Measurements from ENCODE around the gene CASP7. TPM values are rescaled to one million over a fixed set of nuclear protein-coding genes. Genes with fewer than 3 reads are reported as not detected.

CASP7 gene
- polyA plus RNA-seq, 3 donors = 9.9 to 26.1 (median 16.0) TPM

DNA sequence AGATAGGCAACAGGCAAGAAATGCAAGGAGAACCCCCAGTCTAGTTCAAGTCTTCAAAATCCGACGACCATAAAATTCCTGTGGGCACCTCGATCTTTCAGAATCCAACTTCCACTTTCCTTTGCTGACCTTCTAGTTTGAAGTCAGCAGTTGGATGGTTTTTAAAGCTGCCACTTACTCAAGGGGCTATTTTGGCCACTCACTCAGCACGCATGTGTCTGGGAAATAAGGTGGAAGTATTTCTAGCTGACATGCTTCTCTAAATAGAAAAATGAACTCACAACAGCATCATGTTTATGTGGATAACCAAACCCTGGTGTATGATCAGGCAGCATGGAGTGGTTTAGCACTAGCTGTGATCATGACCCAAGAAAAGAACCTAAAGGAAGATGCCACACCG, 15.8 kb upstream of the CASP7 start, which contains the start of gene NRAP:
NRAP (minus strand) TSS at position 134 of the 400 bp plus-strand sequence. CDS start 159 bp downstream, outside the sequence.
- no CpG with 5 or more reads among the region's 5 CpGs for WGBS (ENCODE audit: insufficient coverage)

DNA sequence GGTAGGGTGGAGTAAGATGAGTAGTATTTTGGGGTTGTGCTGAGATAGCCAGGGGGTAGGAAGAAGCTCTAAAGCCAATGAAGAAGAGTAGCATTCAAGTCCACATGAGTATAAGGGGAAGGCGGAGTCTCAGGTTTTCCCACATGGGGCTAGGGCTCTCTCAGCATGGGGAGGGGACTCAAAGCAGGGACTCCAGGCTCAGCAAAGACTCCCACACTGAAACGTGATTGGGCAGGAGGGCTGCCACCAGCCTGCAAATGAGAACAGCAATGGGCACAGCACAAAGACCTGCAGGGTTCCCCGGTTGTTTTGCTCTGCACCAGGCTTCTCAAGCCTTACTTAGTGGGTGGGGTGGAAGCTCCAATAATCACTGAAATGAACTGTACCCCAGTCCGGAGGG, 14.4 kb upstream of the CASP7 start:
- TF ChIP-seq, protein P1, sequence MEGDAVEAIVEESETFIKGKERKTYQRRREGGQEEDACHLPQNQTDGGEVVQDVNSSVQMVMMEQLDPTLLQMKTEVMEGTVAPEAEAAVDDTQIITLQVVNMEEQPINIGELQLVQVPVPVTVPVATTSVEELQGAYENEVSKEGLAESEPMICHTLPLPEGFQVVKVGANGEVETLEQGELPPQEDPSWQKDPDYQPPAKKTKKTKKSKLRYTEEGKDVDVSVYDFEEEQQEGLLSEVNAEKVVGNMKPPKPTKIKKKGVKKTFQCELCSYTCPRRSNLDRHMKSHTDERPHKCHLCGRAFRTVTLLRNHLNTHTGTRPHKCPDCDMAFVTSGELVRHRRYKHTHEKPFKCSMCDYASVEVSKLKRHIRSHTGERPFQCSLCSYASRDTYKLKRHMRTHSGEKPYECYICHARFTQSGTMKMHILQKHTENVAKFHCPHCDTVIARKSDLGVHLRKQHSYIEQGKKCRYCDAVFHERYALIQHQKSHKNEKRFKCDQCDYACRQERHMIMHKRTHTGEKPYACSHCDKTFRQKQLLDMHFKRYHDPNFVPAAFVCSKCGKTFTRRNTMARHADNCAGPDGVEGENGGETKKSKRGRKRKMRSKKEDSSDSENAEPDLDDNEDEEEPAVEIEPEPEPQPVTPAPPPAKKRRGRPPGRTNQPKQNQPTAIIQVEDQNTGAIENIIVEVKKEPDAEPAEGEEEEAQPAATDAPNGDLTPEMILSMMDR (IDR thresholded peaks at IDR 0.05) = no peak
- Histone ChIP-seq H3K9ac (ENCODE audit: insufficient read depth, low read length, poor library complexity, severe bottlenecking) (no peak overlapping the region), H3K79me2 (ENCODE audit: insufficient read depth, low read length) (no peaks in the 10 kb centered on the region), H2AFZ (ENCODE audit: insufficient read depth, low read depth, low read length, poor library complexity, severe bottlenecking) (no peak overlapping the region), H3K9me3 (replicated peaks in 1 of 2; ENCODE audit: control insufficient read depth in 1 of 2, insufficient read depth in 1 of 2, low read length in 2 of 2) (peaks cover 0 to 2% of the 10 kb centered on the region in 2 donors), H3K36me3 (replicated peaks in 1 of 2; ENCODE audit: control insufficient read depth in 1 of 2, insufficient read depth in 2 of 2, low read length in 2 of 2) (no peaks in the 10 kb centered on the region), H3K4me3 (replicated peaks in 1 of 3; ENCODE audit: low read depth in 2 of 3, low read length in 3 of 3) (no peak overlapping the region), H3K27me3 (ENCODE audit: control insufficient read depth in 2 of 2, insufficient read depth in 2 of 2, low read length in 2 of 2) (no peaks in the 10 kb centered on the region), H3K4me1 (ENCODE audit: control insufficient read depth in 1 of 2, insufficient read depth in 2 of 2, low read length in 2 of 2) (peaks cover 0 to 3% of the 10 kb centered on the region in 2 donors), H4K20me1 (ENCODE audit: insufficient read depth, low read length) (no peaks in the 10 kb centered on the region), H3K27ac (ENCODE audit: low read depth in 1 of 2, low read length in 2 of 2) (no peak overlapping the region), H3K4me2 (replicated peaks; ENCODE audit: extremely low read depth, low read length, poor library complexity, severe bottlenecking) (no peak overlapping the region)
- Mint-ChIP-seq H3K27ac (no peak overlapping the region), H3K36me3 (no peaks in the 10 kb centered on the region), H3K4me3 (no peak overlapping the region), H3K27me3 (ENCODE audit: low read depth in 3 of 3) (peaks cover 2 to 3% (median 3%) of the 10 kb centered on the region in 3 donors), H3K4me1 (peaks cover 9% of the 10 kb centered on the region), H3K9me3 (peaks cover 0 to 6% (median 2%) of the 10 kb centered on the region in 7 donors)
- intact Hi-C loops (cut with micrococcal nuclease) = no loop called here
- no peak for DNase-seq
- 91% methylated on average over 4 of the region's 4 CpGs for WGBS (ENCODE audit: insufficient coverage)

More for the DNA sequence above, 15.8 kb upstream of the CASP7 start, which contains the start of gene NRAP:
- H3K4me3 ChIP-seq (replicated peaks in 1 of 3; ENCODE audit: low read depth in 2 of 3, low read length in 3 of 3) = no peak within 1 kb of the TSS
- TF ChIP-seq, protein P1 (IDR thresholded peaks at IDR 0.05) = no peak
- no peak within 1 kb of the TSS for H3K4me2 ChIP-seq (replicated peaks; ENCODE audit: extremely low read depth, low read length, poor library complexity, severe bottlenecking)
- H3K4me1 Mint-ChIP-seq = peaks cover 9% of the 10 kb centered on the region
- H3K36me3 ChIP-seq (replicated peaks in 1 of 2; ENCODE audit: control insufficient read depth in 1 of 2, insufficient read depth in 2 of 2, low read length in 2 of 2) = no peaks in the 10 kb centered on the region
- DNase-seq = no peak
- peaks cover 2 to 3% (median 2%) of the 10 kb centered on the region in 3 donors for H3K27me3 Mint-ChIP-seq (ENCODE audit: low read depth in 3 of 3)
- peaks cover 0 to 3% of the 10 kb centered on the region in 2 donors for H3K4me1 ChIP-seq (ENCODE audit: control insufficient read depth in 1 of 2, insufficient read depth in 2 of 2, low read length in 2 of 2)
- H3K9ac ChIP-seq (ENCODE audit: insufficient read depth, low read length, poor library complexity, severe bottlenecking) = no peak within 1 kb of the TSS
- no peaks in the 10 kb centered on the region for H3K27me3 ChIP-seq (ENCODE audit: control insufficient read depth in 2 of 2, insufficient read depth in 2 of 2, low read length in 2 of 2)
- no peaks in the 10 kb centered on the region for H3K36me3 Mint-ChIP-seq
- no peaks in the 10 kb centered on the region for H3K9me3 ChIP-seq (replicated peaks in 1 of 2; ENCODE audit: control insufficient read depth in 1 of 2, insufficient read depth in 1 of 2, low read length in 2 of 2)
- no peak within 1 kb of the TSS for H3K4me3 Mint-ChIP-seq
- H4K20me1 ChIP-seq (ENCODE audit: insufficient read depth, low read length) = no peaks in the 10 kb centered on the region
- no peak within 1 kb of the TSS for H3K27ac Mint-ChIP-seq
- H3K27ac ChIP-seq (ENCODE audit: low read depth in 1 of 2, low read length in 2 of 2) = no peak within 1 kb of the TSS
- no peak within 1 kb of the TSS for H2AFZ ChIP-seq (ENCODE audit: insufficient read depth, low read depth, low read length, poor library complexity, severe bottlenecking)
- intact Hi-C loops (cut with micrococcal nuclease) = no loop called here
- no peaks in the 10 kb centered on the region for H3K79me2 ChIP-seq (ENCODE audit: insufficient read depth, low read length)
- peaks cover 0 to 1% (median 0%) of the 10 kb centered on the region in 7 donors for H3K9me3 Mint-ChIP-seq

Data from CD14-positive monocyte (primary cell).